Measurements from ENCODE around the gene THEM4. TPM values are rescaled to one million over a fixed set of nuclear protein-coding genes. Genes with fewer than 3 reads are reported as not detected.

Gene THEM4
- total RNA-seq, 1 experiment from 2014 or later, result 10.9 TPM

- DNase-seq (ENCODE audit: low spot score) (no peak), ATAC-seq (no peak)
- Mint-ChIP-seq H3K27ac (peak overlapping the region; percentile 64), H3K4me1 (peaks cover 47% of the 10 kb centered on the region), H3K4me3 (peak overlapping the region; percentile 47), H3K9me3 (no peaks in the 10 kb centered on the region), H3K27me3 (ENCODE audit: low read depth) (peaks cover 6% of the 10 kb centered on the region; the same call in 1 of the 2 replicates), H3K36me3 (no peaks in the 10 kb centered on the region)
- ChIA-PET CTCF (interaction anchor here (0.8 to 2.0 kb wide), 4 partner anchors 10 to 113 kb away, joined by 3 to 17 read pairs (median 6); partner anchors contain the start of genes C2CD4D, CELF3 and TDRKH), POLR2A (no interaction called here)
- no peak for TF ChIP-seq IRF1 (CRISPR knock-in tag; IDR thresholded peaks at IDR 0.05)
- no peak for TF ChIP-seq E2F5 (CRISPR knock-in tag; IDR thresholded peaks at IDR 0.05)
- no peak for TF ChIP-seq ZNF121 (CRISPR knock-in tag; IDR thresholded peaks at IDR 0.05)
Observed at GRCh38 chr1:151829352-151830046, 79.8 kb downstream of the THEM4 start.

- ChIA-PET POLR2A (no interaction called here), CTCF (interaction anchor here (0.7 to 2.0 kb wide), 3 partner anchors 8 to 163 kb away, joined by 3 to 12 read pairs (median 4); partner anchors contain the start of gene CELF3)
- H3K27ac Mint-ChIP-seq, result peak overlapping the region; percentile 64
- DNase-seq (ENCODE audit: low spot score) (peak; percentile 60), ATAC-seq (peak; percentile 65)
- H3K4me1 Mint-ChIP-seq, result peaks cover 47% of the 10 kb centered on the region
- no peaks in the 10 kb centered on the region for H3K36me3 Mint-ChIP-seq
- H3K9me3 Mint-ChIP-seq, result no peaks in the 10 kb centered on the region
- TF ChIP-seq NR1H2 (CRISPR knock-in tag; IDR thresholded peaks at IDR 0.05) (no peak), HMGA2 (CRISPR knock-in tag; IDR thresholded peaks at IDR 0.05) (no peak), ZNF138 (CRISPR knock-in tag; conservative IDR thresholded peaks at IDR 0.05) (no peak), MXD4 (CRISPR knock-in tag; IDR thresholded peaks at IDR 0.05; ENCODE audit: borderline replicate concordance) (no peak), TEAD4 (CRISPR knock-in tag; IDR thresholded peaks at IDR 0.05) (no peak), RORB (CRISPR knock-in tag; IDR thresholded peaks at IDR 0.05) (no peak), ERG (CRISPR knock-in tag; IDR thresholded peaks at IDR 0.05) (no peak), OVOL2 (CRISPR knock-in tag; IDR thresholded peaks at IDR 0.05; ENCODE audit: borderline replicate concordance) (no peak), MYBL2 (CRISPR knock-in tag; IDR thresholded peaks at IDR 0.05) (no peak), CBFB (CRISPR knock-in tag; IDR thresholded peaks at IDR 0.05; ENCODE audit: low read depth) (no peak), AR (CRISPR knock-in tag; IDR thresholded peaks at IDR 0.05) (no peak), ZNF121 (CRISPR knock-in tag; IDR thresholded peaks at IDR 0.05) (no peak), ZNF317 (CRISPR knock-in tag; IDR thresholded peaks at IDR 0.05; ENCODE audit: borderline replicate concordance, low read depth) (no peak), ELF4 (CRISPR knock-in tag; IDR thresholded peaks at IDR 0.05; ENCODE audit: low read depth) (no peak), USF2 (CRISPR knock-in tag; IDR thresholded peaks at IDR 0.05) (no peak), ZNF423 (CRISPR knock-in tag; IDR thresholded peaks at IDR 0.05) (no peak)
- H3K4me3 Mint-ChIP-seq, result peak overlapping the region; percentile 47
- H3K27me3 Mint-ChIP-seq (ENCODE audit: low read depth), result peaks cover 6% of the 10 kb centered on the region; the same call in 1 of the 2 replicates
Observed at GRCh38 chr1:151828921-151829320, 80.4 kb downstream of the THEM4 start.

Measured in WTC11 (cell line).